Occipital lobe (tissue), 2 donors: ENCODE results near the gene FEZF1. TPM values are rescaled to one million over a fixed set of nuclear protein-coding genes. Genes with fewer than 3 reads are reported as not detected.

Experiments
- DNase-seq: peaks from one replicate; lab custom pipeline; 2025; lab: John Stamatoyannopoulos, UW
- total RNA-seq: library from RNA; depleted of rRNA; stranded (reverse); fragments of >200 nt; gene quantifications from one replicate; pipeline ENCODE4 v1.2.3, GENCODE V29; 2014

Gene FEZF1
- total RNA-seq, 1 donor from 2014 or later = not detected

GRCh38 chr7:122268101-122268500 is 36.4 kb downstream of the FEZF1 start:
- DNase-seq = no peak

DNA sequence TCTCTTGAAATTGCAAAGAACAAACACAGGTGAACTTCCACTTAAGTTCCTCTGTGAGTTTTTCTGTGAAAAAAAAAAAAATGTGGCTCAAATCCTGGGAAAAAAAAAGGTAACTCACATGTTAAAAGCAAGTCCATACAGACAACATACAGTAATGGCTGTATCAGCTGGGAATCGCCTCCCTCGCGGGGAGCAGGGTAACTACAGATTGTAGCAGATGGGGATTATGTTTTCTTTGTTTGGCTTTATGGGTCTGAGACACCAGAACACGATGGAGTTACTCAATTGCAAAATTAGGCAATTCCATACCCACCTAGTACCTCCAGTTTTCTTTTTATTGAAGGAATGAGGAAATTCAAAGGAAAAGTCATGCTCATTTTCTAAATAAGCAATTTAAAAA is 42.3 kb downstream of the FEZF1 start:
- no peak for DNase-seq

- DNase-seq = no peak
Measured at GRCh38 chr7:122261442-122261841, 43.1 kb downstream of the FEZF1 start.

- no peak for DNase-seq
Measured at GRCh38 chr7:122261016-122261415, 43.5 kb downstream of the FEZF1 start.

GRCh38 chr7:122260336-122260735 is 44.2 kb downstream of the FEZF1 start:
- DNase-seq = no peak

DNA sequence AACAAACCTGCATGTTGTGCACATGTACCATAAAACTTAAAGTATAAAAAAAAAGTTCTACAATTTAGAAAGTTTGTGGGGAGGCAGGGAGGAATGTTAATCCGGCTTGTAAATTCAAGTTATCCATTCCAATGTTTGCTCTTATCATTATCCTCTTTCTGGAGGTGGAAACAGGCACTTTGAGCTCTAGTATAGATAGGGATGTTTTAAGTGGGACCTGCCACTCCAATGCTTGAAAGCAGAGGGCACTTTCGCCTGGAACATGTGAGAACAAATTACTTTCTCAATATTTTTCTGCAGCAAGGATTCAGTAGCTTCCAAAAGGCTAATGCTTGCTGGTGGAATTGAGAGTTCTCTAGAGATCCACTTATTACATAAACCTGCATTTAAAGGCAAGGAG is 45.6 kb downstream of the FEZF1 start:
- no peak for DNase-seq

- DNase-seq = no peak
Measured at GRCh38 chr7:122257056-122257455, 47.5 kb downstream of the FEZF1 start.

DNA sequence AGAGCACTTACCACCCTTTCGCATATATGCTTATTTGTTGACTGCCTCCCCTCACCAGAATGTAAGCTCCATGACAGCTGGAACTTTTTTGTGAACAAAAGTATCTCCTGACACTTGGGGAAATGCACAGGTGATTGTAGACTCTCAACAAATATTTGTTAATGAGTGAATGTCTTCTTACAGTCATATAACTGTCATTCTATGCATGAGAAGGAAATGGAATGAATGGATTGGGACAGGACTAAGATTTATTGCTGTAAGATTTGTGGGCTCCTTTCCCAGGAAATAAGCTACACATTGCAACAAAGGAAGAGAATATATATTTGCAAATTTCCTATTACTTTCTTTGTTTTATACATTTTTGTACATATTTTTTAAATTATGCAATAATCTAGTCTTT is 48.5 kb downstream of the FEZF1 start:
- no peak for DNase-seq

DNA sequence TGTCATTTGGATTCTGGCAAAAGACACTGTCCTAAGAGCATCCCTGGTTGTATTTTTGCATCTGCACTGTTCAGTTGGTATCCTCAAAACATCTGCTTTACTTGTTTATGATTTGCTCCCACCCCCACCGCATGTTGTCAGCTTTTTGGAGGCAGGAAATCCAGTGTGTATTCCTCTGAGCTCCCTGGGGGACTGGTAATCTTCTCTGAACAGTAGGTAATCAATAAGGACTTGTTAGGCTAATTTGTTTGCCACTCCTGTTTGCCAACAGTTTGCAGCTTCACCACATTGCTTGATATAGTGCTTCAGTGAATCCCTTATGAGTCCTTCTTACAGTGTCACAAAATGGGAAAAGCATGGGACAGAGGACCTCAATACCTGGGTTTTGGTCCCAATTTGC is 49.1 kb downstream of the FEZF1 start:
- no peak for DNase-seq

Other genes with a start within 250 kb of the FEZF1 start
- gene AASS, start 160.5 kb downstream of the FEZF1 start, total RNA-seq = 19.3 TPM